ENCODE measurements around the gene ZSCAN25. TPM values are rescaled to one million over a fixed set of nuclear protein-coding genes. Genes with fewer than 3 reads are reported as not detected.

ZSCAN25 gene
- total RNA-seq, 4 donors from 2014 or later: 10.9 to 26.5 (median 18.4) TPM

DNA sequence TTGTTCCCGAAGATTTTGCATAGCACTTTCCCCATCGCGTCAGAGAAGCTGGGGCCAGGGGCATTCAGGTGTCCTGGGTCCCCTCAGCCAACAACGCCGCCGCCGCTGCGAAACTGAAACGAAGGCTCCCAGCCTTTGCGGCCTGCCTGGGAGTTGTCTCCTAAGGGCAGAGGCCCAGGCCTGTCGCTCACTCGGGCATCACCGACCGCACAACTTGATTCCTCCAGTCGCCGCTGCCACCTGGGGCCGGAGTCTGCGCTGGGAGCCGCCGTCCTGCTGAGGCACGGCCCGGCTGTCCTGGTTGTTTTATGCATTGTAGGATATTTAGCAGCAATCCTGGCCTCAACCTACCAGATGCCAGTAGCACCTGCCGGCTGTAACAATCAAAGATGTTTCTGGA is 22.0 kb downstream of the ZSCAN25 start:
- Histone ChIP-seq H3K27me3 (no peaks in the 10 kb centered on the region), H3K27ac (no peak overlapping the region), H3K4me1 (no peaks in the 10 kb centered on the region), H3K9me3 (no peaks in the 10 kb centered on the region), H3K36me3 (peaks cover 0 to 39% of the 10 kb centered on the region in 2 donors), H3K4me3 (no peak overlapping the region)
- no peak for TF ChIP-seq POLR2AphosphoS5 (IDR thresholded peaks at IDR 0.05)
- ATAC-seq: no peak
- WGBS, 2 donors (ENCODE audit: low coverage in 1 of 2): no CpG with 5 or more reads among the region's 23 CpGs

DNA sequence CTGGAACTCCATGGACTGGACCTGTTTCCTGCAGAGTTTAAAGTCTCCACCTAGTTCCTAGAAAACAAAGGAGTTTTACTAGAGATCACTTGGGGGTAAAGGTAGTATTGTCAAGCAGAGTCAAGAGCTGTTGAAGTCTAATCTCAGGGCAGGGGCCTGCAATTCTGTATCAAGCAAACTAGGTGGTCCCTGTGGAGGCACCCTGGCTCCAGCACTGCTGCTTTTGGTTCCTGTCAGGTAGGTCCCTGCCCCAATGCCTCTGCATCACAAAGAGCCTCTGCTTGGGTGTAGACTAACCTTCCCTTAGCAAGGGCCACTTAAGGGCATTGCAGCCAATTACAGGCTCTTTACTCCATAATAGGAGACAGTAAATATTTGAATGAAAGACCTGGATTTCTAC is 22.5 kb downstream of the ZSCAN25 start:
- H3K36me3 ChIP-seq: peaks cover 0 to 39% of the 10 kb centered on the region in 2 donors
- H3K4me1 ChIP-seq: no peaks in the 10 kb centered on the region
- no peaks in the 10 kb centered on the region for H3K9me3 ChIP-seq
- H3K27me3 ChIP-seq: no peaks in the 10 kb centered on the region
- ATAC-seq: no peak
- H3K4me3 ChIP-seq: no peak overlapping the region
- no peak overlapping the region for H3K27ac ChIP-seq
- TF ChIP-seq EP300 (IDR thresholded peaks at IDR 0.05) (no peak), POLR2AphosphoS5 (IDR thresholded peaks at IDR 0.05) (no peak), POLR2A (IDR thresholded peaks at IDR 0.05) (no peak), CTCF (IDR thresholded peaks at IDR 0.05) (no peak)

- H3K4me3 ChIP-seq: no peak overlapping the region
- ATAC-seq: no peak
- TF ChIP-seq POLR2AphosphoS5 (IDR thresholded peaks at IDR 0.05) (no peak), CTCF (IDR thresholded peaks at IDR 0.05) (no peak), POLR2A (IDR thresholded peaks at IDR 0.05) (no peak), EP300 (IDR thresholded peaks at IDR 0.05) (no peak)
- H3K36me3 ChIP-seq: peaks cover 0 to 48% of the 10 kb centered on the region in 2 donors
- H3K4me1 ChIP-seq: no peaks in the 10 kb centered on the region
- no peak overlapping the region for H3K27ac ChIP-seq
- H3K9me3 ChIP-seq: no peaks in the 10 kb centered on the region
- H3K27me3 ChIP-seq: no peaks in the 10 kb centered on the region
- WGBS, 2 donors (ENCODE audit: low coverage in 1 of 2): 100% methylated on average over 1 of the region's 1 CpG
Observed at GRCh38 chr7:99642027-99642426, 25.3 kb downstream of the ZSCAN25 start.

- Histone ChIP-seq H3K36me3 (peaks cover 0 to 48% of the 10 kb centered on the region in 2 donors), H3K27me3 (no peaks in the 10 kb centered on the region), H3K4me1 (no peaks in the 10 kb centered on the region), H3K9me3 (no peaks in the 10 kb centered on the region), H3K4me3 (no peak overlapping the region), H3K27ac (no peak overlapping the region)
- 80 to 83% methylated on average over 1 of the region's 2 CpGs for WGBS, 2 donors (ENCODE audit: low coverage in 1 of 2)
- TF ChIP-seq POLR2AphosphoS5 (IDR thresholded peaks at IDR 0.05) (no peak), CTCF (IDR thresholded peaks at IDR 0.05) (no peak), EP300 (IDR thresholded peaks at IDR 0.05) (no peak)
- ATAC-seq: no peak
Observed at GRCh38 chr7:99643464-99643863, 26.7 kb downstream of the ZSCAN25 start.

GRCh38 chr7:99644431-99644830 is 27.7 kb downstream of the ZSCAN25 start:
- H3K27me3 ChIP-seq: no peaks in the 10 kb centered on the region
- no peak overlapping the region for H3K4me3 ChIP-seq
- TF ChIP-seq CTCF (IDR thresholded peaks at IDR 0.05) (no peak), EP300 (IDR thresholded peaks at IDR 0.05) (no peak), POLR2AphosphoS5 (IDR thresholded peaks at IDR 0.05) (no peak), POLR2A (IDR thresholded peaks at IDR 0.05) (no peak)
- ATAC-seq: no peak
- H3K36me3 ChIP-seq: peaks cover 0 to 42% of the 10 kb centered on the region in 2 donors
- H3K4me1 ChIP-seq: no peaks in the 10 kb centered on the region
- H3K9me3 ChIP-seq: no peaks in the 10 kb centered on the region
- 80 to 93% methylated on average over 2 to 3 of the region's 3 CpGs for WGBS, 2 donors (ENCODE audit: low coverage in 1 of 2)
- H3K27ac ChIP-seq: no peak overlapping the region

Data from gastroesophageal sphincter (tissue), 4 donors.